Right lung (tissue), 5 donors: ENCODE results near the gene CLEC2B. TPM values are rescaled to one million over a fixed set of nuclear protein-coding genes. Genes with fewer than 3 reads are reported as not detected.

Experiments
- DNase-seq, 2 donors: peaks; one replicate each; pipeline ENCODE4 v3.0.0-alpha.2; 2013
- polyA plus RNA-seq, 5 donors: library from polyadenylated mRNA; unstranded; fragments of 120-200 nt; gene quantifications; one replicate each; pipeline versions ENCODE4 v1.2.1 to v1.2.3, GENCODE V29; 2013; ENCODE audit warnings: inconsistent platforms in 1 of 5, low replicate concordance in 1 of 5; ENCODE audit not compliant: insufficient read length in 5 of 5, insufficient read depth in 1 of 5

Gene CLEC2B
- polyA plus RNA-seq, 5 donors = 19.3 to 39.0 (median 24.1) TPM

DNA sequence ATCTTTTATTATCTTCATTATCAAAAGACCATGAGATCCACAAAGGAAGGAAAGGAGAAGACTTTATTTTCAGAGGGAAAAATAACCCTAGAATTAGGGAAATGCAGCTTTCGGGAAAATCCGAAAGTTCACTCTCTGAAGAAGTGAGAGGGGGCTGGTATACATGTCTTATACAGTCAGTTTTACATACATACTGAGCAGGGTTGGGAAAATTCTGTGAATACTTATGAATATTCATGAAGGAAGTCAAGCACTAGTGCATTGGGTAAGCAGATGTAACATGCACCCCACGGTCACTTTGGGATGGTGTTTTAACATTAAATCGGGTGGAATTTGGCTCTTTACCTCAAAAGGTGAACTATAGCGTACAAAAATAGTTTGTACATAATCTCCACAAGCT is 57.5 kb downstream of the CLEC2B start:
- no peak for DNase-seq

GRCh38 chr12:9810671-9811070 is 58.5 kb downstream of the CLEC2B start:
- no peak for DNase-seq

DNA sequence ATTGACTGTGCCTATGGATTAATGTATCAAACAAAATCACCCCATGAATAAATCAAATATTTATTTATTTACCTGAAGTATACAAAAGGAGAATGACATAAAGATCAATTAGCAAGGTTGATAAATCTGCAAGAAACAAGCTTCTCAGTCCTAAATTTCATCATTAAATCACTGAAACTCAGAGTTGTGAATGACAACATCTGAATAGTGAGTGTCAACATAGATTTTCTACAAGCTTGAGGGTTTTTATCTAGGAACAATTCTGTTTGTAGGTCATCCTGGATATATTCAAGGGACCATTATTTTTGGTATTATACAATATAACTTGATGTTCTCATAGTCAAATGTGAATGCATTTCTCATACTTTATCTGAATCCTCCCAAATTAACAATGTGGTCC is 59.3 kb downstream of the CLEC2B start:
- no peak for DNase-seq

DNA sequence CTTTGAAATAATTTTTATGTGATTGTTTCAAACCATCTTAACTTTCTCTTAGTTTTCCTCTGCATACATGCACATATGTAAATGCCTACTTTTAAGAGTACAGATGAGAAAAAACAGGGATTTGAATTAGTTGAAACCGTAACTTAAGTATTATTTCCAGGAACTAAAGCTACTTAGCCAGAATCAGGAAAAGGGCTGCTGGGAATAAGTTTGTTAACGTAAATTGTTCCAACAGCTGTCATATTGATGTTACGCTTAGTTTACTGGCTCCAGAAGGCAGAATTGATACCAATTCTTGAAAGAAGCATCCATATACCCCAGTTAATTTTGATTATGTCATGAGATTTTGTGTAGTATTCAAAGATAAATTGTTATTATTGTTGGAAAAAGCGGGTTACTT is 59.8 kb downstream of the CLEC2B start:
- no peak for DNase-seq

- no peak for DNase-seq
These were observed 60.6 kb downstream of the CLEC2B start for GRCh38 chr12:9808504-9808903.

- no peak for DNase-seq
These were observed 62.4 kb downstream of the CLEC2B start for GRCh38 chr12:9806714-9807113.

- no peak for DNase-seq
These were observed 63.3 kb downstream of the CLEC2B start for GRCh38 chr12:9805883-9806282.

Other genes with a start within 250 kb of the CLEC2B start
- 10 to 100 TPM; 23.8 to 37.3 (median 30.9) TPM for gene CLEC2D, start 199.6 kb downstream of the CLEC2B start, polyA plus RNA-seq
- under 1 TPM; 0.24 to 0.68 (median 0.47) TPM for gene CLECL1, start 136.3 kb downstream of the CLEC2B start, polyA plus RNA-seq
- gene CD69, start 108.5 kb downstream of the CLEC2B start, polyA plus RNA-seq = 1 to 10 TPM; 3.9 to 6.0 (median 4.9) TPM
- 1 to 10 TPM in 4 of 5 donors, under 1 TPM in 1; 0.85 to 2.5 (median 1.1) TPM for gene KLRF1, start 41.9 kb downstream of the CLEC2B start, polyA plus RNA-seq
- gene KLRF2, start 12.1 kb upstream of the CLEC2B start, polyA plus RNA-seq = not detected
- gene CLEC2A, start 63.0 kb upstream of the CLEC2B start, polyA plus RNA-seq = not detected
- gene CLEC12A, start 102.1 kb upstream of the CLEC2B start, polyA plus RNA-seq = 1 to 10 TPM in 3 of 5 donors, under 1 TPM in 2; 0.55 to 2.1 (median 1.2) TPM
- gene CLEC1B, start 129.8 kb upstream of the CLEC2B start, polyA plus RNA-seq = 1 to 10 TPM; 1.3 to 3.0 (median 2.5) TPM
- gene CLEC12B, start 141.3 kb upstream of the CLEC2B start, polyA plus RNA-seq = under 1 TPM in 4 of 5 donors, not detected in 1; 0.07 to 0.42 (median 0.29) TPM
- 1 to 10 TPM; 1.3 to 2.5 (median 1.8) TPM for gene CLEC9A, start 161.3 kb upstream of the CLEC2B start, polyA plus RNA-seq
- 10 to 100 TPM; 18.5 to 24.4 (median 19.9) TPM for gene CLEC1A, start 229.6 kb upstream of the CLEC2B start, polyA plus RNA-seq